Ascending aorta (tissue), 2 donors: ENCODE data around the gene NAGPA. TPM values are rescaled to one million over a fixed set of nuclear protein-coding genes. Genes with fewer than 3 reads are reported as not detected.

Source experiments
- DNase-seq, 2 donors: peaks; one replicate each; pipeline ENCODE4 v3.0.0-alpha.2; 2019; ENCODE audit warnings: low spot score in 2 of 2
- H3K27ac ChIP-seq, 2 donors: fragments of 200-600 bp; sonication (generic); one replicate each; pipeline ENCODE4 v1.5.1; 2016 to 2017; ENCODE audit warnings: mild to moderate bottlenecking in 1 of 2
- H3K27me3 ChIP-seq: fragments of 200-600 bp; sonication (generic); one replicate; pipeline ENCODE4 v1.5.1; 2017
- H3K36me3 ChIP-seq, 2 donors: fragments of 200-600 bp; sonication (generic); one replicate each; pipeline ENCODE4 v1.5.1; 2016
- H3K4me1 ChIP-seq, 2 donors: fragments of 200-600 bp; sonication (generic); one replicate each; pipeline ENCODE4 v1.5.1; 2016 to 2017; ENCODE audit warnings: mild to moderate bottlenecking in 1 of 2
- H3K4me3 ChIP-seq, 2 donors: fragments of 200-600 bp; sonication (generic); one replicate each; pipeline ENCODE4 v1.5.1; 2016 to 2017; ENCODE audit warnings: mild to moderate bottlenecking in 1 of 2
- H3K9me3 ChIP-seq, 2 donors: fragments of 200-600 bp; sonication (generic); one replicate each; pipeline ENCODE4 v1.5.1; 2016
- CTCF ChIP-seq, 3 experiments: fragments of 200-600 bp in 2 of 3; fragments of 450-650 bp in 1 of 3; sonication (generic) in 2 of 3; IDR thresholded peaks; one replicate each; pipeline ENCODE4 v1.5.1; 2016 to 2019; ENCODE audit warnings: antibody characterized with exemption in 3 of 3, mild to moderate bottlenecking in 1 of 3, moderate library complexity in 1 of 3
- intact Hi-C: fragments of 100-400 bp; cut with DNase I; formaldehyde crosslinking; loops from one replicate; pipeline ENCODE4 v1.15.1; 2023
- total RNA-seq: library from RNA; depleted of rRNA; stranded (reverse); fragments of >200 nt; gene quantifications from one replicate; pipeline ENCODE4 v1.1.0, GENCODE V29; 2016

NAGPA gene
- total RNA-seq, 1 donor from 2014 or later, result 23.0 TPM

GRCh38 chr16:5004311-5004710 is 29.4 kb downstream of the NAGPA start:
- no peak for DNase-seq
- Histone ChIP-seq H3K27me3 (no peaks in the 10 kb centered on the region), H3K4me3 (no peak overlapping the region), H3K4me1 (no peaks in the 10 kb centered on the region), H3K27ac (no peak overlapping the region), H3K9me3 (no peaks in the 10 kb centered on the region), H3K36me3 (no peaks in the 10 kb centered on the region)
- no peak for TF ChIP-seq CTCF (IDR thresholded peaks at IDR 0.05)
- intact Hi-C loops, result no loop called here

GRCh38 chr16:5003828-5004227 is 29.9 kb downstream of the NAGPA start:
- intact Hi-C loops, result no loop called here
- Histone ChIP-seq H3K9me3 (no peaks in the 10 kb centered on the region), H3K27ac (no peak overlapping the region), H3K4me3 (no peak overlapping the region), H3K4me1 (no peaks in the 10 kb centered on the region), H3K27me3 (no peaks in the 10 kb centered on the region), H3K36me3 (no peaks in the 10 kb centered on the region)
- no peak for DNase-seq
- TF ChIP-seq CTCF (IDR thresholded peaks at IDR 0.05), result no peak

- no peaks in the 10 kb centered on the region for H3K27me3 ChIP-seq
- no peak overlapping the region for H3K4me3 ChIP-seq
- H3K27ac ChIP-seq, result no peak overlapping the region
- H3K36me3 ChIP-seq, result no peaks in the 10 kb centered on the region
- H3K4me1 ChIP-seq, result no peaks in the 10 kb centered on the region
- intact Hi-C loops, result no loop called here
- DNase-seq, result no peak
- no peak for TF ChIP-seq CTCF (IDR thresholded peaks at IDR 0.05)
- H3K9me3 ChIP-seq, result no peaks in the 10 kb centered on the region
Observed at GRCh38 chr16:5003211-5003610, 30.5 kb downstream of the NAGPA start.

- TF ChIP-seq CTCF (IDR thresholded peaks at IDR 0.05), result no peak
- no peak for DNase-seq
- Histone ChIP-seq H3K36me3 (no peaks in the 10 kb centered on the region), H3K27me3 (no peaks in the 10 kb centered on the region), H3K27ac (no peak overlapping the region), H3K9me3 (no peaks in the 10 kb centered on the region), H3K4me3 (no peak overlapping the region), H3K4me1 (no peaks in the 10 kb centered on the region)
- intact Hi-C loops, result no loop called here
Observed at GRCh38 chr16:5002699-5003143, 31.0 kb downstream of the NAGPA start.

- intact Hi-C loops, result no loop called here
- Histone ChIP-seq H3K4me3 (no peak overlapping the region), H3K36me3 (no peaks in the 10 kb centered on the region), H3K27ac (no peak overlapping the region), H3K27me3 (no peaks in the 10 kb centered on the region), H3K4me1 (no peaks in the 10 kb centered on the region), H3K9me3 (no peaks in the 10 kb centered on the region)
- TF ChIP-seq CTCF (IDR thresholded peaks at IDR 0.05), result no peak
- DNase-seq, result no peak
Observed at GRCh38 chr16:5001986-5002385, 31.7 kb downstream of the NAGPA start.

GRCh38 chr16:5001571-5001970 is 32.2 kb downstream of the NAGPA start:
- no peaks in the 10 kb centered on the region for H3K27me3 ChIP-seq
- no peaks in the 10 kb centered on the region for H3K4me1 ChIP-seq
- intact Hi-C loops, result no loop called here
- no peak overlapping the region for H3K4me3 ChIP-seq
- no peak for TF ChIP-seq CTCF (IDR thresholded peaks at IDR 0.05)
- no peaks in the 10 kb centered on the region for H3K9me3 ChIP-seq
- DNase-seq, result no peak
- no peak overlapping the region for H3K27ac ChIP-seq
- H3K36me3 ChIP-seq, result no peaks in the 10 kb centered on the region
